IMR-90 (cell line): ENCODE measurements around the gene PCDHGC5.

Experiments used
- CTCF ChIP-seq: conservative IDR thresholded peaks from 2 replicates; pipeline ENCODE4 v1.5.1; 2012; ENCODE audit warnings: mild to moderate bottlenecking, low read depth, low read length, improper control_type of control experiment
- POLR2A ChIP-seq: IDR thresholded peaks from 2 replicates; pipeline ENCODE4 v1.6.1; 2012; ENCODE audit warnings: mild to moderate bottlenecking, low read depth, low read length
- RCOR1 ChIP-seq: IDR thresholded peaks from 2 replicates; pipeline ENCODE4 v1.6.1; 2012; ENCODE audit warnings: mild to moderate bottlenecking, low read length, improper control_type of control experiment; ENCODE audit not compliant: insufficient replicate concordance
- USF2 ChIP-seq: fragments of 150-350 bp; IDR thresholded peaks from 2 replicates; pipeline ENCODE4 v1.6.1; 2017; ENCODE audit warnings: mild to moderate bottlenecking, antibody characterized with exemption, low read length, low read depth

- TF ChIP-seq CTCF (no peak), USF2 (no peak), POLR2A (no peak; the same call in 1 of the 2 replicates), RCOR1 (no peak)
Observed at GRCh38 chr5:141508440-141508797, 19.5 kb downstream of the PCDHGC5 start.
